ENCODE data around the gene HTR6.

The HTR6 gene

DNA sequence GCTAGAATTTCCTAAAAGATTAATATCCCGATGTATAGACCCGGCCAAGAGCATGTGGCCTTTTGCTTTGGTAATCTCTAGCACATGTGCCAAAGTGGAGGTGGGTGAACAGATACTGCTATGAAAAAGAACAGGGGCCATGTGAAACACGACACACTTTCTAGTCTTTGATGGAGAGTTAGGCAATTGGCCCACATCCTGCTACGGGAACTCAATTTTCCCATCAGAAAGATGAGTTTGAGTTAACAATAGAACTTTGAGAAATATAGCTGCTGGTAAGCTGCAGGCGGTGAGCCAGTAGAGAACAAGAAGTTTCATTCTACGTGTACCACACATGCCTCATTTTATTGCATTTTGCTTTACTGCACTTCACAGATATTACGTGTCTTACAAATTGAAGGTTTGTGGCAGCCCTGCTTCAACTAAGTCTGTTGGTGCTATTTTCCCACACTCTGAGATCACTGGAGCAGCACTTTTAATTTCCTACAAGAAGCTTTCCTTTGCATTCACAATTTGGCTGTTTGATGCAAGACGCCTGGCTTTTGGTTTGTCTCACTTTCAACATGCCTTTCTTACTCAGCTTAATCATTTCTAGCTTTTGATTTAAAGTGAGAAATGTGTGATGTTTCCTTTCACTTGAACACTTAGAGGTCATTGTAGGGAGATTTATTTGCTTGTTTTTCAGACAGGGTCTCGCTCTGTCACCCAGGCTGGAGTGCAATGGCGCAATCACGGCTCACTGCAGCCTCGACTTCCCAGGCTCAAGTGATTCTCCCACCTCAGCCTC, 46.3 kb downstream of the HTR6 start:
- no peak for TF ChIP-seq SIN3A (IDR thresholded peaks at IDR 0.05; ENCODE audit: borderline replicate concordance, insufficient read depth, low read length)
- no peak for TF ChIP-seq FOXP2 (optimal IDR thresholded peaks at IDR 0.05; ENCODE audit: borderline replicate concordance, extremely low read depth, extremely low read length, insufficient read depth)
- no peak for TF ChIP-seq TAF1 (IDR thresholded peaks at IDR 0.05; ENCODE audit: borderline replicate concordance, insufficient read depth, low read length)
- TF ChIP-seq, protein P1, sequence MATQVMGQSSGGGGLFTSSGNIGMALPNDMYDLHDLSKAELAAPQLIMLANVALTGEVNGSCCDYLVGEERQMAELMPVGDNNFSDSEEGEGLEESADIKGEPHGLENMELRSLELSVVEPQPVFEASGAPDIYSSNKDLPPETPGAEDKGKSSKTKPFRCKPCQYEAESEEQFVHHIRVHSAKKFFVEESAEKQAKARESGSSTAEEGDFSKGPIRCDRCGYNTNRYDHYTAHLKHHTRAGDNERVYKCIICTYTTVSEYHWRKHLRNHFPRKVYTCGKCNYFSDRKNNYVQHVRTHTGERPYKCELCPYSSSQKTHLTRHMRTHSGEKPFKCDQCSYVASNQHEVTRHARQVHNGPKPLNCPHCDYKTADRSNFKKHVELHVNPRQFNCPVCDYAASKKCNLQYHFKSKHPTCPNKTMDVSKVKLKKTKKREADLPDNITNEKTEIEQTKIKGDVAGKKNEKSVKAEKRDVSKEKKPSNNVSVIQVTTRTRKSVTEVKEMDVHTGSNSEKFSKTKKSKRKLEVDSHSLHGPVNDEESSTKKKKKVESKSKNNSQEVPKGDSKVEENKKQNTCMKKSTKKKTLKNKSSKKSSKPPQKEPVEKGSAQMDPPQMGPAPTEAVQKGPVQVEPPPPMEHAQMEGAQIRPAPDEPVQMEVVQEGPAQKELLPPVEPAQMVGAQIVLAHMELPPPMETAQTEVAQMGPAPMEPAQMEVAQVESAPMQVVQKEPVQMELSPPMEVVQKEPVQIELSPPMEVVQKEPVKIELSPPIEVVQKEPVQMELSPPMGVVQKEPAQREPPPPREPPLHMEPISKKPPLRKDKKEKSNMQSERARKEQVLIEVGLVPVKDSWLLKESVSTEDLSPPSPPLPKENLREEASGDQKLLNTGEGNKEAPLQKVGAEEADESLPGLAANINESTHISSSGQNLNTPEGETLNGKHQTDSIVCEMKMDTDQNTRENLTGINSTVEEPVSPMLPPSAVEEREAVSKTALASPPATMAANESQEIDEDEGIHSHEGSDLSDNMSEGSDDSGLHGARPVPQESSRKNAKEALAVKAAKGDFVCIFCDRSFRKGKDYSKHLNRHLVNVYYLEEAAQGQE (IDR thresholded peaks at IDR 0.05; ENCODE audit: insufficient read depth in 1 of 2, low read depth in 2 of 2, low read length in 2 of 2) = no peak
- TF ChIP-seq POLR2AphosphoS5 (IDR thresholded peaks at IDR 0.05; ENCODE audit: low read depth, low read length) = no peak

DNA sequence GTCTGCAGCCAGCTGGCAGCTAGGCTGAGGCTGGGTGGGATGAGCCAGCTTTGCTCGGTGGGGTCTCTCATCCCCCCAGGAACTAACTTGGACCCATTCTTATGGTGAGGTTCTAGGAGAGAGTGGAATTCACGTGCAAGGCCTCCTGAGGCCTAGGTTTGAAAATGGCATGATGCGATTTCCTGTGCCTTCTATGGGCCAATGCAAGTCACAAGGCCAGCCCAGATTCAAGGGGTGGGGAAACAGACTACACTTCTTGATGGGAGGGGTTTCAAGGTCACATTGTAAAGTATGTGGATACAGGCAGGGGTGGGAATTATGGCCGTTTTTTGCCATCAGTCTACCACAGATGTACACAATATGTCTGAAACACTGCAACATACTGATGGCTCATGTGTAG, 48.3 kb downstream of the HTR6 start:
- TF ChIP-seq POLR2AphosphoS5 (IDR thresholded peaks at IDR 0.05; ENCODE audit: low read depth, low read length) (no peak), FOXP2 (optimal IDR thresholded peaks at IDR 0.05; ENCODE audit: borderline replicate concordance, extremely low read depth, extremely low read length, insufficient read depth) (no peak), SIN3A (IDR thresholded peaks at IDR 0.05; ENCODE audit: borderline replicate concordance, insufficient read depth, low read length) (no peak), TAF1 (IDR thresholded peaks at IDR 0.05; ENCODE audit: borderline replicate concordance, insufficient read depth, low read length) (no peak)
- TF ChIP-seq, protein P1 (IDR thresholded peaks at IDR 0.05; ENCODE audit: insufficient read depth in 1 of 2, low read depth in 2 of 2, low read length in 2 of 2) = no peak

DNA sequence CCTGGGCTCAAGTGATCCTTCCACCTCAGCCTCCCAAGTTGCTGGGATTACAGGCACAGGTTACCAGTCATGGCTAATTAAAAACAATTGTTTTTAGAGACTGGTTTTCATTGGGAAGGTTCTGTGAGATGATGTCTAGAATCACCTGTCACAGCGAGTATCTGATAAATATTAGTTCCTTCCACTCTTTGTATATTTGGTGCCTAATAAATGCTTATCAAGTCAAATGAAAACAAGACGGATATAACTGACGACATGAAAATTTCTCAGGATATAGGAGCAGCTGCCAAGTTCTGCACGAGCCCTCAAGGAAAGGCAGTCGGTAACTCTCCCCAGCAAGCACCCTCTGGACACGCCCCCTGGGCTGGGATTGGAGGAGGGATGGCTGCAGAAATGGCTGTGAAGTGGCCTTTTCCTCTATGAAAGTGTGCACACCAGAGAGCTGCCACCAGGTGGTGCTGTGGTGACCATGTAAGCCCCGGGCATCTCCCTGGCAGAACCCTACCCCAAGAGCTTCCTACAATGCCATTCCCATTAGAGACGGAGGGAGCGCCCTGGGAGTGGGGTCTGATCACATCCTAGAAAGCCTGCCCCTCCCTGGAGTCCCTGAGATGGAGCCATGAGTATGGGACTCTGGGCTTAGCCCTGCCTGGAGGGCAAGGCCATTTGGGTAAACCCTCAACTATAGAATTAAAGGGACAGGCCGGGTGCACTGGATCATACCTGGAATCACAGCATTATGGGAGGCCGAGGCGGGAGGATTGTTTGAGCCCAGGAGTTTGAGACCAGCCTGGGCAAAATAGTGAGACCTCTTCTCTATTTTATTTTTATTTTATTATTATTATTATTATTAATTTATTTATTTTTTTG, 50.9 kb downstream of the HTR6 start:
- TF ChIP-seq SIN3A (IDR thresholded peaks at IDR 0.05; ENCODE audit: borderline replicate concordance, insufficient read depth, low read length) = no peak
- TF ChIP-seq, protein P1 (IDR thresholded peaks at IDR 0.05; ENCODE audit: insufficient read depth in 1 of 2, low read depth in 2 of 2, low read length in 2 of 2) = no peak

DNA sequence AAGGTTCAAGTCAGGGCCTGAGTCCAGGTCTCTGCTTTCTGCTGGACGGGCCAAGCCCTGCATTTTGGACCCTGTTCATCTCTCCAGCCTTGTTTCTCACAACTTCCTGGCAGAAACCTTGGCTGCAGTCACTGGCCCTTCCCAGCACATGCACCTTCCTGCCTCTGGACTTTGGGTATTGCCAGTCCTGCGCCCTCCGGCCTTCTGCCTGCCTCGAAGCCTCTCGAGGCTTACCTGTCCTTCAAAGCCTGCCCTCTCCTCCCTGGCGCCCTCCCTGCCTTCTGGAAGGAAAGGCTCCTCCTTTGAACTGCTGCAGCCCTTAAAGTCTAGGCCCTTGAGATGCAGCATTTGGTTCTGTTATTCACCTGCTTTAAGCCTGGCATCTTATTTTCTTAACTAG, 52.8 kb downstream of the HTR6 start:
- TF ChIP-seq SIN3A (IDR thresholded peaks at IDR 0.05; ENCODE audit: borderline replicate concordance, insufficient read depth, low read length) = no peak
- TF ChIP-seq, protein P1 (IDR thresholded peaks at IDR 0.05; ENCODE audit: insufficient read depth in 1 of 2, low read depth in 2 of 2, low read length in 2 of 2) = no peak
- no peak for TF ChIP-seq POLR2AphosphoS5 (IDR thresholded peaks at IDR 0.05; ENCODE audit: low read depth, low read length)
- TF ChIP-seq FOXP2 (optimal IDR thresholded peaks at IDR 0.05; ENCODE audit: borderline replicate concordance, extremely low read depth, extremely low read length, insufficient read depth) = no peak
- TF ChIP-seq TAF1 (IDR thresholded peaks at IDR 0.05; ENCODE audit: borderline replicate concordance, insufficient read depth, low read length) = no peak

Measured in PFSK-1 (cell line).